Activated CD4-positive, alpha-beta memory T cell treated with anti-CD3 and anti-CD28 coated beads, Interleukin-2, amount 10 ng/mL, durations not matched to agents 7 days and 5 days (primary cell): Measurements from ENCODE around the gene ANG. TPM values are rescaled to one million over a fixed set of nuclear protein-coding genes. Genes with fewer than 3 reads are reported as not detected.

ENCODE experiments used
- CTCF ChIA-PET: fragments of 350-600 bp; sonication (Branson Sonifier 250); formaldehyde crosslinking; loops from one replicate; lab custom pipeline; 2021; ENCODE audit warnings: antibody characterized with exemption, inconsistent platforms; lab: Charles Lee
- POLR2A ChIA-PET: fragments of 350-600 bp; sonication (Branson Sonifier 250); formaldehyde crosslinking; loops from one replicate; lab custom pipeline; 2021; ENCODE audit warnings: antibody characterized with exemption; lab: Charles Lee
- DNase-seq: peaks from one replicate; pipeline ENCODE4 v3.0.0-alpha.2; 2020
- H3K27ac Mint-ChIP-seq: one replicate; pipeline ENCODE4 v1.8.0; 2021; ENCODE audit warnings: mild to moderate bottlenecking, mixed read lengths
- H3K27me3 Mint-ChIP-seq: one replicate; pipeline ENCODE4 v1.8.0; 2021; ENCODE audit warnings: mixed read lengths
- H3K36me3 Mint-ChIP-seq: one replicate; pipeline ENCODE4 v1.8.0; 2021; ENCODE audit warnings: low read depth, mixed read lengths
- H3K4me1 Mint-ChIP-seq: one replicate; pipeline ENCODE4 v1.8.0; 2021; ENCODE audit warnings: mixed read lengths
- H3K4me3 Mint-ChIP-seq: one replicate; pipeline ENCODE4 v1.8.0; 2021; ENCODE audit warnings: mild to moderate bottlenecking, mixed read lengths
- H3K9me3 Mint-ChIP-seq: one replicate; pipeline ENCODE4 v1.8.0; 2021; ENCODE audit warnings: mixed read lengths
- total RNA-seq, 2 experiments: library from RNA; stranded (reverse); gene quantifications; one replicate each; pipeline ENCODE4 v1.2.3, GENCODE V29; 2021

ANG gene
- total RNA-seq, 2 experiments from 2014 or later, result 4.9 to 5.5 TPM

DNA sequence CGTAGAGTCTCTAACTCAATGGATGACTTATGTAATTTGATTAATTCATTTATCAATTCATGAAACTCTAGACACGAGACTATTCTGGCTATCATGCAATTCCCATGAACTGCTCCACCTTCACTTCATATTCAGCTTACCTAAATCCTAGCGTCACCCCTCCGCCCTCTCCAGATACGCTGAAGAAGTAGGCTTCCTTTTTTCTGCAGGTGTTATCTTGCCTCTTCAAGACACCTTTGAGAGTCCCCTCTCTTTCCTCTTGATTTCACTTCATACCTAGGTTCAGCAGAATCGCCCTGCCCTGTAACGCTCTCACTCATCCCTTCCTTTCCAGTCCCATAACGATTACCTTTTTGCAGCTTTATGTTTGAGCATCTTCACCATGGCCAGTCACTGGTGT, 8.2 kb upstream of the ANG start:
- ChIA-PET CTCF (interaction anchor here (1.1 to 13.8 kb wide), 11 partner anchors 9 to 291 kb away, joined by 3 to 179 read pairs (median 6); no protein-coding TSS in a partner anchor), POLR2A (interaction anchor here (0.9 to 6.7 kb wide), 11 partner anchors 11 to 225 kb away, joined by 3 to 69 read pairs (median 9); partner anchors contain the start of genes APEX1, OSGEP, PIP4P1 and PNP)
- DNase-seq, result no peak
- H3K27ac Mint-ChIP-seq, result no peak overlapping the region
- no peak overlapping the region for H3K4me3 Mint-ChIP-seq
- H3K36me3 Mint-ChIP-seq, result no peaks in the 10 kb centered on the region
- no peaks in the 10 kb centered on the region for H3K27me3 Mint-ChIP-seq
- peaks cover 15% of the 10 kb centered on the region for H3K4me1 Mint-ChIP-seq
- no peaks in the 10 kb centered on the region for H3K9me3 Mint-ChIP-seq

DNA sequence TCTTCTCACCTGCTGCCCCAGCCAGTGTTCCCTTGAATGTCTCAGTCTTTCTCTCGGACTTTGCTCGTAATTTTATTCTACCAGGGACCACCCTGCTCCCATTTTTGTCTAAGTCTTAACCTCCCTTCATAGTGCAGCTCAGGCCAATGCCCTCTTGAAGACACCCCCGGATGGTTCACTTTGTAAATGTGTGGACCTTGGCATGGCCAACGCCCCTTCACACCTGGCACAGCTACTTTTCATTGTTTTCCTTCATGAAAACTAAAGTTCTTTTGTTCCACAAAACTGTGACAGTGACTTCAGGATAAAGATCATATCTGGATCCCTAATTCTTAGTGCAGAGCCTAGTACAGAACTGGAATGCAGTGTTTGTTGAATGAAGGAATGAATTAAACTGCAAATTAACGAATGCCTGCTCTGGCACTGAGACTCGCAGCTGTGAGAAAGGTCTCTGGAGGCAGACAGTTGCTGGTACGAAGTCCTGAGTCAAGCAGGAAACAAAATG, 7.7 kb upstream of the ANG start:
- no peaks in the 10 kb centered on the region for H3K9me3 Mint-ChIP-seq
- no peaks in the 10 kb centered on the region for H3K36me3 Mint-ChIP-seq
- no peak overlapping the region for H3K4me3 Mint-ChIP-seq
- peaks cover 13% of the 10 kb centered on the region for H3K4me1 Mint-ChIP-seq
- no peaks in the 10 kb centered on the region for H3K27me3 Mint-ChIP-seq
- H3K27ac Mint-ChIP-seq, result no peak overlapping the region
- CTCF ChIA-PET, result interaction anchor here (1.1 to 13.8 kb wide), 16 partner anchors 10 to 290 kb away, joined by 3 to 179 read pairs (median 6); partner anchors contain the start of gene PIP4P1
- no peak for DNase-seq
- POLR2A ChIA-PET, result interaction anchor here (0.7 to 6.7 kb wide), 22 partner anchors 8 to 423 kb away, joined by 3 to 69 read pairs (median 6); partner anchors contain the start of genes CCNB1IP1, PARP2, PIP4P1 and PNP

DNA sequence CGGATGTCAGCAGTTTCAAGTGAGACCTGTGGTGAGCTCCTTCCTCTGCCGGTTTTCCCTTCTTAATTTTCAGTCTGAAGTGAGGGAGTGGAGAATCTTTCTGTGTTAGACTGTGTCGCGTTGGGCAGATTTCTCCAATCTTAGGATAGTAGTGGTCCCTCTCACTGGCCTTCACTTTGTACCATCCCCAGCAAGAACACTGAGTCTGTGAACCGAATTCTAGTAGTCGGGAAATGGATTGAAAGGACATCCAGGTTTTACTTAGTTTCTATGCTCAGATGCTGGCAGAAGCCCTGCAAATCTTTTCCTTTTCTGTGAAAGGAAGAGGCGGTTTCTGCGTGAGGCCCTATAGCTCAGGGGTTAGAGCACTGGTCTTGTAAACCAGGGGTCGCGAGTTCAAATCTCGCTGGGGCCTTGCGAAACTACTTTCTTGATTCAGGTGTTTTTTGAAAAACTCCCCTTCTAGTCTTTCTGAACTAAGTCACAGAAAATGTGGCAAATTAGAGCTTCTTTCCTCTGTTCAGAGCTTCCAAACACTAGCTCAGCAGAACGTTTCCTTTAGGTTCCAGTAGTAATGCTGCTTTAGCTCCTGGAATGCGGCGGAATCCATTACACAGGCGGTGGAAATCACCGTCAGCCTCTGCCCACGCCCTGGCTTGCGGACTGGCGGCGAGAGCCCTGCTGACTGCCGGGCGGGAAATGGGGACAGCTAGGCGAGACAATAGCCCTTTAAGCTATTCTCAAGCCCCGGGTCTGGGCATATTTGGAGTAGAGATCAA, 7.0 kb upstream of the ANG start:
- H3K36me3 Mint-ChIP-seq, result no peaks in the 10 kb centered on the region
- DNase-seq, result peak; percentile 88
- ChIA-PET POLR2A (interaction anchor here (0.7 to 6.7 kb wide), 27 partner anchors 9 to 422 kb away, joined by 3 to 69 read pairs (median 4); partner anchors contain the start of genes CCNB1IP1, PARP2 and PNP), CTCF (interaction anchor here (0.6 to 13.8 kb wide), 21 partner anchors 10 to 352 kb away, joined by 3 to 179 read pairs (median 6); partner anchors contain the start of genes PARP2 and PIP4P1)
- no peaks in the 10 kb centered on the region for H3K9me3 Mint-ChIP-seq
- no peak overlapping the region for H3K27ac Mint-ChIP-seq
- no peaks in the 10 kb centered on the region for H3K27me3 Mint-ChIP-seq
- peaks cover 13% of the 10 kb centered on the region for H3K4me1 Mint-ChIP-seq
- H3K4me3 Mint-ChIP-seq, result no peak overlapping the region

DNA sequence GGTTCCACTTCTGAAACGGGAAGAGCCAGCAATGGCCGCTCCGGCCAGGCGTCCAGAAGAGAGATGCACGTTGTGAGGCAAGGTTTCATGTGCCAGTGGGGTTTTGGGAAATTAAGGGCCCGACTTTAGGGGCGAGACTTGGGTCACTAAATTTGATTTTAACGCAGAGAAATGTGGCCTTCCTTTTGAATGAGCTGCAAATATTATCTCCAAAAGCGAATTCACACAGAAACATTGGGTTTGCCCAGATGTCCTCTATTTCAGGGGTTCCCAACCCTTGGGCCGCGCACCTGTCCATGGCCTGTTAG, 6.5 kb upstream of the ANG start:
- no peak for DNase-seq
- CTCF ChIA-PET, result interaction anchor here (1.0 to 13.8 kb wide), 19 partner anchors 10 to 352 kb away, joined by 3 to 179 read pairs (median 6); partner anchors contain the start of genes PARP2 and PIP4P1
- POLR2A ChIA-PET, result interaction anchor here (0.8 to 6.7 kb wide), 22 partner anchors 9 to 422 kb away, joined by 3 to 69 read pairs (median 6); partner anchors contain the start of genes APEX1, CCNB1IP1, OSGEP and PARP2

DNA sequence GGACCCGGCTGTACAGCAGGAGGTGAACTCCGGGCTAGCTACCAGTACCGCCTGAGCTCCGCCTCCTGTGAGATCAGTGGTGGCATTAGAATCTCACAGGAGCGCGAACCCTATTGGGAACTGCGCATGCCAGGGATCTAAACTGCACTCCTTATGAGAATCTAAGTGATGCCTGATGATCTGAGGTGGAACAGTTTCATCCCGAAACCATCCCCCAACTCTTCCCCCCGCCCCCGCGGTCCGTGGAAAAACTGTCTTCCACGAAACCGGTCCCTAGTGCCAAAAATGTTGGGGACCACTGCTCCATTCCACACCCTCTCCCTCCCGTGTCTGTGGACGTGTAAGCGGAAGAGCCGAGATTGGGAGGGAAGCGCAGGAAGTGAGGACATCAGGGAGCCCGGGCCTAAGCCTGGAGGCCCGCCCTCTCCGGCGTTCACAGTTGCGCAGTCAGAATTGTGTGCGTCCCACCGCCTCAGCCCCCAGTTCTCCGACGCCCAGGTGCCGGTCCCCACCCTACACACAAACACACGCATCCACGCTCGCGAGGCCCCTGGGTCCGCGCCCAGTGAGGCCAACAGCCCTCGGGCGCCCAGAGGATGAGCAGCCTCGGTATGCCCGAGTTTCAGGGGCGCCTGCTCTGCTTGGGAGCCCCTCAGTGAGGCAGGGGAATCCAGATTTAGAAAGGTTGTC, 6.0 kb upstream of the ANG start:
- Mint-ChIP-seq H3K4me1 (peaks cover 13% of the 10 kb centered on the region), H3K27me3 (no peaks in the 10 kb centered on the region), H3K9me3 (no peaks in the 10 kb centered on the region), H3K27ac (no peak overlapping the region), H3K36me3 (no peaks in the 10 kb centered on the region), H3K4me3 (no peak overlapping the region)
- POLR2A ChIA-PET, result interaction anchor here (0.8 to 6.7 kb wide), 24 partner anchors 9 to 422 kb away, joined by 3 to 69 read pairs (median 6); partner anchors contain the start of genes APEX1, CCNB1IP1, OSGEP and PARP2
- CTCF ChIA-PET, result interaction anchor here (0.9 to 13.8 kb wide), 17 partner anchors 9 to 353 kb away, joined by 3 to 179 read pairs (median 7); partner anchors contain the start of genes PARP2 and PIP4P1
- DNase-seq, result peak; percentile 78

More for the DNA sequence above, 6.5 kb upstream of the ANG start:
- Mint-ChIP-seq H3K4me1 (peaks cover 13% of the 10 kb centered on the region), H3K9me3 (no peaks in the 10 kb centered on the region), H3K36me3 (no peaks in the 10 kb centered on the region), H3K4me3 (no peak overlapping the region), H3K27ac (no peak overlapping the region), H3K27me3 (no peaks in the 10 kb centered on the region)

DNA sequence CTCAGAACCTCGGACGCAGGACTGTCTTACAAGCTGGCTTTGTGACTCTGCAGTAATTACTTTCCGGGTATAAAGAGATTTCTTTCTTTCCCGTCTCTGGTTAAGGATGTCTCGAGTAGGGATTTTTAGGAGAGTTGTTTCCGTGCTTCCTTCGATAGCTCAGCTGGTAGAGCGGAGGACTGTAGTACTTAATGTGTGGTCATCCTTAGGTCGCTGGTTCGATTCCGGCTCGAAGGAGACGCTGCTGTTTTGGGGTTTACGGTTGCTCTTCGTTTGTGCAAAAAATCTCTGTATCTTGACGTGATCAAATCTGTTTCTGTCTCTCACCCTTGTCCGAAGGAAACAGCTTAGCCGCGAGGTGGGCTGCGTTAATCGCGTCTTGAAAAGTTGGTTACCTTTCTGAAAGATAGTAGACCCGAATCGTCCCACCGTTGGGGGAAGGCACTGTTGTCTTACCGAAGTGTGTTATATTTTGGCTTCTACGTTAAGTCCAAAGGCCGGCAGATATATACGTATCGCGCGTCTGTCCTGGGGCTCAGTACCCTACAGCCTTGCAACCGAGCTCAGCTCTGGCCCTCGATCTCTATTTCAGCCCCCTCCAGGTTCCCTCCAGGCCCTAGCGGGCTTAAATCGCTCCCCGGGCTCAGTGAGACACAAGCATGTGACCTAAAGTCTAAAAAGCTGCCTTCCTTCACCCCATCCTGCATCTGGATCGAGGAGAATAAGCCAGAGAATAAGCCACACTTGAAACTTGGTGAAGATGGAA, 5.3 kb upstream of the ANG start:
- no peaks in the 10 kb centered on the region for H3K36me3 Mint-ChIP-seq
- peaks cover 15% of the 10 kb centered on the region for H3K4me1 Mint-ChIP-seq
- no peak overlapping the region for H3K4me3 Mint-ChIP-seq
- ChIA-PET CTCF (interaction anchor here (0.9 to 13.8 kb wide), 11 partner anchors 9 to 341 kb away, joined by 3 to 179 read pairs (median 7); partner anchors contain the start of gene PARP2), POLR2A (interaction anchor here (0.8 to 6.7 kb wide), 18 partner anchors 8 to 421 kb away, joined by 3 to 69 read pairs (median 5); partner anchors contain the start of genes APEX1, CCNB1IP1, OSGEP and PARP2)
- no peaks in the 10 kb centered on the region for H3K9me3 Mint-ChIP-seq
- DNase-seq, result peak; percentile 82
- H3K27ac Mint-ChIP-seq, result no peak overlapping the region
- H3K27me3 Mint-ChIP-seq, result no peaks in the 10 kb centered on the region

DNA sequence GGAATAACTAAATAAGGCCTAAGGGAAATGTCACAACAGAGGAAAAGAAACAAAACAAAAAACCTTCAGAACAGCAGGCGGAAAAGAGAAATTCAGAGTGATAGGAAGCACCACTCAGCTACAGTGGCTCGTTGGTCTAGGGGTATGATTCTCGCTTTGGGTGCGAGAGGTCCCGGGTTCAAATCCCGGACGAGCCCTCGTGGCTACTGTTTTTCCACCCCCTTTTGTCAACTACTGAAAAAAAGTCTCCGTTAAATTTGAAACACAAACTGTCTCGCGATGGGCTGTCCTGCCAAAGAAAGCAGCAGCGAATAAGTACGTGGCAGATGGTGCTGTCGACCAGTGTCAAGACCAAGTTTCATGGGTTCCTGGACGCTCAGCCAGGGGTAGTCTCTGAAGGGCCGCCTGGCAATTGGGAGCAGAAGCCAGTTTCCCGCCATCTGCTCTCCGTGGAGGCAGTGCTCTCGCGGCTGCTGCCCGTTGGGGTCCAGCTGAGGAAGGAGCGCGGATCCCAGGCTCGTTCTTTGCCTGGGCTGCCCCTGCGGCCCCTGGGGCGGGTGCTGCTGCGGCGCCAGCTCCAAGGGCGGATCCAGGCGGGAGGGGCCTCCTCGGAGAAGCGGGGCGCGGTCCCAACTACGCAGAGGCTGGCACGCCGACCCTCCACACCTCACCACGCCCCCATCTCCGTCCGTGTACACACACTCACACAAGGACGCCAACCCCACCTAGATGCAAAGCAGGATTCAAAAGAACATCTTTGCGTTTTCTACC, 4.5 kb upstream of the ANG start, which contains the start of gene RNASE4:
Gene RNASE4, plus strand, starts transcription at position 670 of the 771 bp plus-strand sequence. CDS start 14,812 bp downstream, outside the sequence.
- Mint-ChIP-seq H3K36me3 (no peaks in the 10 kb centered on the region), H3K9me3 (no peaks in the 10 kb centered on the region), H3K27ac (no peak within 1 kb of the TSS), H3K27me3 (no peaks in the 10 kb centered on the region), H3K4me1 (peaks cover 15% of the 10 kb centered on the region), H3K4me3 (no peak within 1 kb of the TSS)
- DNase-seq, result peak; percentile 86
- ChIA-PET POLR2A (interaction anchor here (0.6 to 6.7 kb wide), 19 partner anchors 9 to 420 kb away, joined by 3 to 69 read pairs (median 5); partner anchors contain the start of genes APEX1, CCNB1IP1, OSGEP and PARP2), CTCF (interaction anchor here (0.9 to 13.8 kb wide), 7 partner anchors 8 to 341 kb away, joined by 3 to 179 read pairs (median 7); partner anchors contain the start of gene PARP2)

DNA sequence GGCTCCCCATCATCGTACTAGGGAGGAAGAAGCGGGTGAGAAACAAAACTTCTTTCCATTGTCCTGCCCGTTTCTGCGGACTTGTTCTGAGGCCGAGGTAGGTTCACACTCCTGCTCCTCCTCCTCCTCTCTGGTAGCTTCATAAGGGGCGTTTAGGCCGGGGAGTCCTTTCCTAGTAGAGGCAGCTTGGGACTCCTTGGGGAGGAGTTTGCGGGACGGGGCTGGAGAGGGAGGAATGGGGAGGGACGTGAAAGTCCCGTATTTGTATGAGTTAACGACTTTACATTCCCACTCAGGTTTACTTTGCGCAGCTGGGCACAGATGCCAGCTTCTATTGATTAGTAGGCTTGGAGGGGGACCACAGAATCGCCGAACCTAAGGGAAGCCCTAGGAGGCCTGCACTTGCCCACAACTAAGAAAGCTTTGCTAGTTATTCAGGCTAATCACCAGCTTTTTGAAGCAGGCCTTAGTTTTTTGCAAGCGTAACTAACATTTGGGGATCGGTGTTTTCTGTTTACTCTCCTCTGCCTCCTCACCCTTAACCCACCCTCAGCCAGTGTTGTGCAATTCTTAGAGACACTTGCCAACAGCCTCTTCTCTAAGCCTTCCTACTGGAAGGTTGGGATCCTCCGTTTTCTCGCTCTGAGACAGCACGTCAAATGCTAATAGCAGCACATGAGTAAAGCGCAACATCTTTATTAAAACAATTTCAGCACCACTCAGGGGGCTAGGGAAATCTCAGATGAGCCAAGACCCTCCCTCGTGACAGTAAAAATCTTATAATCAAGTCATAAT, 3.7 kb upstream of the ANG start:
- ChIA-PET CTCF (interaction anchor here (1.1 to 13.8 kb wide), 4 partner anchors 8 to 71 kb away, joined by 4 to 179 read pairs (median 10); no protein-coding TSS in a partner anchor), POLR2A (interaction anchor here (0.6 to 6.7 kb wide), 12 partner anchors 9 to 352 kb away, joined by 3 to 69 read pairs (median 10); partner anchors contain the start of genes CCNB1IP1, PARP2, PIP4P1 and PNP)
- DNase-seq, result no peak
- no peaks in the 10 kb centered on the region for H3K9me3 Mint-ChIP-seq
- no peak overlapping the region for H3K27ac Mint-ChIP-seq
- H3K4me3 Mint-ChIP-seq, result no peak overlapping the region
- H3K4me1 Mint-ChIP-seq, result peaks cover 19% of the 10 kb centered on the region
- H3K36me3 Mint-ChIP-seq, result no peaks in the 10 kb centered on the region
- H3K27me3 Mint-ChIP-seq, result no peaks in the 10 kb centered on the region

DNA sequence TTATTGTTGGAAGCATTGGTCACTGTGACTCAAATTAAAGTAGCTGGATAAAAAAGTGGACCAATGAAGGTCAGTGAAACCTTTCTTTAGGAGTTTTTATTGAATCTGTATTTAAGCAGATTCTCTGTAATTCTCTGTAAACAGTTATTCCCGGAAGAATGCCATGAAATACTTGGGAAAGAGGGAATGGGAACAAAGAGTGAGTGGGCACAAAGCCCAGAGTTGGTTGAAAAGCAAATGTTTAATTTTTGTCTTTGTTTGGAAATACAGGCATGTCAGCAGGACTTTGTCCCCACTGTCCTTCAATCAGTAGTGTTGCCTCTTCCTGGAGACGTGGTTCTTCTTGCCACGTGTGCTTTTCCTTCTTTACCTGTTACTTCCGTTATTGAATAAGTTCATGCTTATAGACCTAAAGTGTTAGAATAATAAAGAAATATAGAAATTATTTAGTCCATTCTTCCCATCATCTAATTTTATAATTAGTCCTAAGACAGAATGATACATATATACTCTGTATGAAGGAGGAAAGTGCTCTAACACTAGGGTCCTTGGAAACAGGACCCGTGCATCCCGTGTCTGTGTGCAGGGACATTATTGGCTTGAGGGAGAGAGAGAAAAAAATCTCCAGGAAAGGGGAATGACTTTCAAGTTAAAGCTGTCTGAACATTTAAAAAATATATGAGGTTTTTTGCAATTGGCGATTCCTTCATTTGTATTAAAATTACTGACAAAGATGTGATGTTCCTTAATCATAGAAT, 2.0 kb upstream of the ANG start:
- Mint-ChIP-seq H3K4me3 (no peak overlapping the region), H3K27ac (no peak overlapping the region), H3K27me3 (no peaks in the 10 kb centered on the region), H3K9me3 (no peaks in the 10 kb centered on the region), H3K4me1 (peaks cover 30% of the 10 kb centered on the region), H3K36me3 (no peaks in the 10 kb centered on the region)
- no peak for DNase-seq
- POLR2A ChIA-PET, result interaction anchor here (0.7 to 0.8 kb wide), 2 partner anchors 74 to 76 kb away, joined by 3 read pairs; no protein-coding TSS in a partner anchor
- CTCF ChIA-PET, result interaction anchor here (0.6 to 13.8 kb wide), 4 partner anchors 27 to 359 kb away, joined by 3 to 179 read pairs (median 4); no protein-coding TSS in a partner anchor
